GM20431 (cell line): ENCODE measurements around the gene CCDC40.
"Not testable (repeated sequence)": the region's sequence is repeated elsewhere in the genome, so short reads cannot be mapped to it uniquely, and the experiment has no call there.

Source experiments
- in situ Hi-C: fragments of 300-500 bp; cut with MseI, MboI; formaldehyde crosslinking; loops from one replicate; pipeline ENCODE4 v1.15.0; 2020; ENCODE audit warnings: low sequenced_read_pairs; ENCODE audit not compliant: unreplicated experiment

Gene CCDC40

GRCh38 chr17:80068301-80069222, 32.1 kb downstream of the CCDC40 start:
- in situ Hi-C loops, result no loop called here

- in situ Hi-C loops, result no loop called here
Observed at GRCh38 chr17:80070375-80071115, 34.1 kb downstream of the CCDC40 start.

- in situ Hi-C loops, result no loop called here
Observed at GRCh38 chr17:80071116-80071841, 34.8 kb downstream of the CCDC40 start.

GRCh38 chr17:80072410-80072809, 36.0 kb downstream of the CCDC40 start:
- in situ Hi-C loops, result no loop called here

GRCh38 chr17:80080081-80080480, 43.6 kb downstream of the CCDC40 start:
- in situ Hi-C loops, result no loop called here

GRCh38 chr17:80081596-80081995, 45.2 kb downstream of the CCDC40 start:
- in situ Hi-C loops, result no loop called here

- in situ Hi-C loops, result no loop called here
Observed at GRCh38 chr17:80082403-80083135, 46.1 kb downstream of the CCDC40 start.

GRCh38 chr17:80083136-80083661, 46.8 kb downstream of the CCDC40 start:
- in situ Hi-C loops, result no loop called here

GRCh38 chr17:80084773-80085172, 48.3 kb downstream of the CCDC40 start:
- in situ Hi-C loops, result no loop called here

- in situ Hi-C loops, result no loop called here
Observed at GRCh38 chr17:80086081-80086480, 49.6 kb downstream of the CCDC40 start.

- in situ Hi-C loops, result no loop called here
Observed at GRCh38 chr17:80086616-80087015, 50.2 kb downstream of the CCDC40 start.

GRCh38 chr17:80087346-80088265, 51.2 kb downstream of the CCDC40 start:
- in situ Hi-C loops, result no loop called here

GRCh38 chr17:80089762-80090161, 53.3 kb downstream of the CCDC40 start:
- in situ Hi-C loops, result no loop called here

GRCh38 chr17:80090164-80090563, 53.7 kb downstream of the CCDC40 start:
- in situ Hi-C loops, result not testable (repeated sequence)

- in situ Hi-C loops, result no loop called here
Observed at GRCh38 chr17:80091376-80091775, 54.9 kb downstream of the CCDC40 start.

GRCh38 chr17:80092959-80093358, 56.5 kb downstream of the CCDC40 start:
- in situ Hi-C loops, result no loop called here

GRCh38 chr17:80095038-80095843, 58.8 kb downstream of the CCDC40 start:
- in situ Hi-C loops, result no loop called here
